H1 (cell line): ENCODE results near the gene HABP2. TPM values are rescaled to one million over a fixed set of nuclear protein-coding genes. Genes with fewer than 3 reads are reported as not detected.

Experiments
- CTCF ChIA-PET: fragments of 300-600 bp; sonication (Branson Sonifier 250); formaldehyde crosslinking; loops from one replicate; lab custom pipeline; 2021; ENCODE audit not compliant: partially characterized antibody; lab: Charles Lee
- POLR2A ChIA-PET: fragments of 300-600 bp; sonication (Branson Sonifier 250); formaldehyde crosslinking; loops from one replicate; lab custom pipeline; 2021; ENCODE audit warnings: inconsistent platforms; ENCODE audit not compliant: partially characterized antibody; lab: Charles Lee
- DNase-seq, 2 experiments: peaks; one replicate each; pipeline versions ENCODE4 v3.0.0 to v3.0.0-alpha.2; 2010 to 2022; ENCODE audit warnings: low spot score in 2 of 2, low read depth in 1 of 2, mixed read lengths in 1 of 2
- FAIRE-seq: peaks from 2 replicates; lab custom pipeline; 2011; peaks lifted over from hg19 to GRCh38; lab: Jason Lieb, UNC
- H2AFZ ChIP-seq: 2 replicates; pipeline ENCODE4 v1.8.1; 2012; ENCODE audit warnings: low read length, inconsistent platforms
- H2AK5ac ChIP-seq: 2 replicates; pipeline ENCODE4 v1.6.1; 2013; ENCODE audit warnings: low read depth, low read length
- H2BK120ac ChIP-seq: replicated peaks from 2 replicates; pipeline ENCODE3; 2013; ENCODE audit warnings: low read depth, low read length, inconsistent platforms
- H2BK12ac ChIP-seq: 2 replicates; pipeline ENCODE4 v1.6.1; 2013; ENCODE audit warnings: low read depth, low read length
- H2BK15ac ChIP-seq: 2 replicates; pipeline ENCODE4 v1.6.1; 2013; ENCODE audit warnings: low read length
- H2BK20ac ChIP-seq: 2 replicates; pipeline ENCODE4 v1.6.1; 2013; ENCODE audit warnings: low read length
- H2BK5ac ChIP-seq: 2 replicates; pipeline ENCODE4 v1.6.1; 2013; ENCODE audit warnings: low read depth, low read length
- H3K14ac ChIP-seq: 2 replicates; pipeline ENCODE4 v1.6.1; 2013; ENCODE audit warnings: inconsistent platforms; ENCODE audit not compliant: insufficient read length
- H3K18ac ChIP-seq: 2 replicates; pipeline ENCODE4 v1.6.1; 2013; ENCODE audit warnings: low read length; ENCODE audit errors: extremely low read depth
- H3K23ac ChIP-seq: 2 replicates; pipeline ENCODE4 v1.6.1; 2013; ENCODE audit warnings: inconsistent platforms; ENCODE audit not compliant: insufficient read length
- H3K23me2 ChIP-seq: 2 replicates; pipeline ENCODE4 v1.6.1; 2013; ENCODE audit warnings: low read depth, low read length
- H3K27ac ChIP-seq: 2 replicates; pipeline ENCODE4 v1.6.1; 2011; ENCODE audit warnings: low read depth, low read length, inconsistent platforms
- H3K27me3 ChIP-seq, 4 experiments: replicated peaks in 1 of 4; 1 replicate in 1 of 4; 2 replicates in 3 of 4; pipeline versions ENCODE4 v1.6.1 to v1.8.1; 2011 to 2013; ENCODE audit warnings: low read length in 3 of 4, mild to moderate bottlenecking in 3 of 4, inconsistent platforms in 2 of 4, mixed read lengths in 2 of 4, moderate library complexity in 1 of 4; ENCODE audit not compliant: control insufficient read depth in 3 of 4, insufficient read depth in 3 of 4; ENCODE audit errors: extremely low read depth in 1 of 4
- H3K36me3 ChIP-seq, 4 experiments: 2 replicates each; pipeline versions ENCODE4 v1.6.1 to v1.8.1; 2011 to 2013; ENCODE audit warnings: mild to moderate bottlenecking in 4 of 4, low read length in 3 of 4, moderate library complexity in 2 of 4, control low read depth in 1 of 4, inconsistent platforms in 1 of 4; ENCODE audit not compliant: insufficient read depth in 4 of 4, control insufficient read depth in 2 of 4
- H3K4ac ChIP-seq: replicated peaks from 2 replicates; pipeline ENCODE3; 2013; ENCODE audit warnings: low read length, low read depth, mixed read lengths, inconsistent platforms; ENCODE audit not compliant: insufficient read length
- H3K4me1 ChIP-seq, 4 experiments: replicated peaks in 1 of 4; 1 replicate in 1 of 4; 2 replicates in 3 of 4; pipeline versions ENCODE4 v1.6.1 to v1.8.1; 2011 to 2013; ENCODE audit warnings: low read length in 3 of 4, inconsistent platforms in 2 of 4, mixed read lengths in 1 of 4; ENCODE audit not compliant: insufficient read depth in 4 of 4, control insufficient read depth in 3 of 4
- H3K4me2 ChIP-seq, 2 experiments: 2 replicates each; pipeline versions ENCODE4 v1.6.1 to v1.8.1; 2011 to 2013; ENCODE audit warnings: low read depth in 2 of 2, low read length in 2 of 2, control low read depth in 1 of 2, inconsistent platforms in 1 of 2, mild to moderate bottlenecking in 1 of 2; ENCODE audit not compliant: insufficient read depth in 1 of 2
- H3K4me3 ChIP-seq, 4 experiments: fragments of 200-600, 300-600 bp in 1 of 4; sonication (generic), shearing (Covaris generic), sonication (Bioruptor Twin) in 1 of 4; 2 replicates each; pipeline versions ENCODE4 v1.5.1 to v1.8.1; 2011 to 2016; ENCODE audit warnings: low read length in 4 of 4, low read depth in 3 of 4, control low read depth in 2 of 4, inconsistent platforms in 2 of 4, mild to moderate bottlenecking in 2 of 4, mixed read lengths in 1 of 4, moderate library complexity in 1 of 4; ENCODE audit not compliant: insufficient read depth in 2 of 4; ENCODE audit errors: extremely low read depth in 1 of 4
- H3K56ac ChIP-seq: replicated peaks from 2 replicates; pipeline ENCODE3; 2013; ENCODE audit warnings: low read depth, mild to moderate bottlenecking, mixed read lengths, low read length, inconsistent platforms; ENCODE audit not compliant: insufficient read length
- H3K79me1 ChIP-seq: 2 replicates; pipeline ENCODE4 v1.6.1; 2013; ENCODE audit warnings: low read depth, low read length, control low read depth
- H3K79me2 ChIP-seq, 2 experiments: 2 replicates each; pipeline versions ENCODE4 v1.6.1 to v1.8.1; 2012 to 2013; ENCODE audit warnings: low read length in 2 of 2, mild to moderate bottlenecking in 2 of 2, inconsistent platforms in 1 of 2; ENCODE audit not compliant: insufficient read depth in 2 of 2, control insufficient read depth in 1 of 2
- H3K9ac ChIP-seq, 4 experiments: replicated peaks in 1 of 4; 1 replicate in 1 of 4; 2 replicates in 3 of 4; pipeline versions ENCODE4 v1.6.1 to v1.8.1; 2011 to 2013; ENCODE audit warnings: low read depth in 3 of 4, low read length in 3 of 4, control low read depth in 2 of 4, mild to moderate bottlenecking in 2 of 4, moderate library complexity in 2 of 4, inconsistent platforms in 1 of 4; ENCODE audit errors: extremely low read depth in 1 of 4
- H3K9me3 ChIP-seq, 2 experiments: 2 replicates each; pipeline versions ENCODE4 v1.6.1 to v1.8.1; 2012 to 2013; ENCODE audit warnings: mild to moderate bottlenecking in 2 of 2, moderate library complexity in 2 of 2, control low read depth in 1 of 2, inconsistent platforms in 1 of 2, low read depth in 1 of 2, low read length in 1 of 2, mixed read lengths in 1 of 2; ENCODE audit not compliant: insufficient read depth in 2 of 2
- H4K20me1 ChIP-seq, 2 experiments: replicated peaks in 1 of 2; 2 replicates each; pipeline versions ENCODE3 to v1.8.1; 2011 to 2013; ENCODE audit warnings: inconsistent platforms in 2 of 2, low read length in 2 of 2, mild to moderate bottlenecking in 1 of 2; ENCODE audit not compliant: insufficient read depth in 2 of 2, control insufficient read depth in 1 of 2
- H4K5ac ChIP-seq: 2 replicates; pipeline ENCODE4 v1.6.1; 2013; ENCODE audit warnings: low read length, low read depth, mixed read lengths, inconsistent platforms; ENCODE audit not compliant: insufficient read length
- H4K8ac ChIP-seq: 2 replicates; pipeline ENCODE4 v1.8.0; 2013; ENCODE audit warnings: mild to moderate bottlenecking, moderate library complexity, low read length, inconsistent platforms; ENCODE audit not compliant: insufficient read depth; ENCODE audit errors: extremely low read depth
- H4K91ac ChIP-seq: replicated peaks from 2 replicates; pipeline ENCODE3; 2013; ENCODE audit warnings: low read length, mixed read lengths, inconsistent platforms; ENCODE audit not compliant: insufficient read length
- CHD2 ChIP-seq: IDR thresholded peaks from 2 replicates; pipeline ENCODE4 v1.6.1; 2012; ENCODE audit warnings: low read length, improper control_type of control experiment
- FOSL1 ChIP-seq: IDR thresholded peaks from 2 replicates; pipeline ENCODE4 v1.6.1; 2011; ENCODE audit warnings: mild to moderate bottlenecking, low read depth, low read length, moderate library complexity; ENCODE audit not compliant: insufficient read depth
- KDM1A ChIP-seq: fragments of 200-600, 300-600 bp; sonication (generic); IDR thresholded peaks from 2 replicates; pipeline ENCODE4 v1.7.1; 2016; ENCODE audit warnings: mild to moderate bottlenecking, low read length, borderline replicate concordance
- KDM5A ChIP-seq: fragments of 200-600 bp; IDR thresholded peaks from 2 replicates; pipeline ENCODE4 v1.7.1; 2012; ENCODE audit warnings: mild to moderate bottlenecking, low read length, inconsistent platforms, mixed read lengths
- PHF8 ChIP-seq: fragments of 200-600 bp; sonication (generic); conservative IDR thresholded peaks from 2 replicates; pipeline ENCODE4 v1.7.1; 2012; ENCODE audit warnings: low read depth, mild to moderate bottlenecking, inconsistent platforms, low read length, moderate library complexity
- SP1 ChIP-seq: IDR thresholded peaks from 2 replicates; pipeline ENCODE4 v1.6.1; 2011; ENCODE audit warnings: low read depth, low read length
- SRF ChIP-seq: IDR thresholded peaks from 2 replicates; pipeline ENCODE4 v1.6.1; 2011; ENCODE audit warnings: mild to moderate bottlenecking, low read depth, low read length, moderate library complexity
- TBP ChIP-seq: IDR thresholded peaks from 2 replicates; pipeline ENCODE4 v1.6.1; 2011; ENCODE audit warnings: low read depth, low read length, improper control_type of control experiment
- YY1 ChIP-seq: IDR thresholded peaks from 2 replicates; pipeline ENCODE4 v1.6.1; 2011; ENCODE audit warnings: low read depth, mild to moderate bottlenecking, low read length
- WGBS, 2 experiments: shearing (Covaris generic) in 1 of 2; methylation state at CpG; one replicate each; pipeline versions ENCODE4 v1.1.6 to v1.1.7; 2013 to 2015; ENCODE audit warnings: low lambda C conversion rate in 2 of 2, mixed read lengths in 2 of 2, inconsistent platforms in 1 of 2, low coverage in 1 of 2, missing lambda C conversion rate in 1 of 2; ENCODE audit not compliant: insufficient replicate concordance in 2 of 2, insufficient coverage in 1 of 2, insufficient read length in 1 of 2; ENCODE audit errors: extremely low coverage in 1 of 2, missing lambda C conversion rate in 1 of 2; 5-methylcytosine and 5-hydroxymethylcytosine counted together
- polyA plus RNA-seq, 7 experiments: library from polyadenylated mRNA; depleted of rRNA in 3 of 7; stranded (reverse) in 5 of 7; unstranded in 2 of 7; fragments of >200 nt in 5 of 7; fragments of 200-250 nt in 2 of 7; gene quantifications; 1 replicate in 5 of 7; 2 replicates in 1 of 7; 4 replicates in 1 of 7; pipeline versions ENCODE4 v1.2.1 to v1.2.3, GENCODE V29; 2011 to 2013; ENCODE audit warnings: missing spikeins in 2 of 7, mixed read lengths in 2 of 7
- total RNA-seq: library from RNA; stranded (reverse); fragmentation: NEBNext Ultra II Directional; extraction: Animal tissue kit (Norgen Biotek cat#: 25700); gene quantifications from 2 replicates; pipeline ENCODE4 v1.2.1, GENCODE V29; 2021
- TF ChIP-seq, protein P1 (sequence below): IDR thresholded peaks from 2 replicates; pipeline ENCODE4 v1.6.1; 2011; ENCODE audit warnings: low read depth, mild to moderate bottlenecking, low read length; ENCODE audit not compliant: insufficient read depth
- TF ChIP-seq, protein P2 (sequence below): IDR thresholded peaks from 2 replicates; pipeline ENCODE4 v1.6.1; 2012; ENCODE audit warnings: low read length, inconsistent platforms

HABP2 gene
- total and polyA plus RNA-seq, 2 of the 8 experiments (the other 6 are each of a cell fraction or from before 2014, with no cell fraction given), result not detected

- no peaks in the 10 kb centered on the region; a peak in 2 of 7 replicates for H3K27me3 ChIP-seq
- H3K9me3 ChIP-seq, result no peaks in the 10 kb centered on the region
- H2BK20ac ChIP-seq, result no peak overlapping the region
- H2AK5ac ChIP-seq, result no peak overlapping the region
- H3K79me2 ChIP-seq, result no peaks in the 10 kb centered on the region
- H2BK12ac ChIP-seq, result no peak overlapping the region
- H3K4me2 ChIP-seq, result no peak overlapping the region
- FAIRE-seq (no peak), DNase-seq (no peak)
- no peak overlapping the region for H2BK15ac ChIP-seq
- no peak overlapping the region for H4K8ac ChIP-seq
- no peak overlapping the region for H3K18ac ChIP-seq
- H3K79me1 ChIP-seq, result no peaks in the 10 kb centered on the region
- no peak overlapping the region for H2AFZ ChIP-seq
- no peak overlapping the region for H2BK120ac ChIP-seq
- H3K36me3 ChIP-seq, result no peaks in the 10 kb centered on the region
- no peak overlapping the region for H4K5ac ChIP-seq
- H4K20me1 ChIP-seq, result no peaks in the 10 kb centered on the region
- POLR2A ChIA-PET, result no interaction called here
- H3K4me1 ChIP-seq, result peaks cover 0 to 7% (median 3%) of the 10 kb centered on the region in 4 experiments; a peak in 2 of 7 replicates
- WGBS, 2 experiments, result 96% methylated on average over 10 of the region's 10 CpGs; no CpG with 5 or more reads in 1 of the 2 experiments
- H4K91ac ChIP-seq, result no peak overlapping the region
- H2BK5ac ChIP-seq, result no peak overlapping the region
- H3K4me3 ChIP-seq, result no peak overlapping the region
- no peak overlapping the region for H3K4ac ChIP-seq
- H3K56ac ChIP-seq, result no peak overlapping the region
- H3K27ac ChIP-seq, result no peak overlapping the region
- H3K23ac ChIP-seq, result no peak overlapping the region
- H3K23me2 ChIP-seq, result no peaks in the 10 kb centered on the region
- no peak overlapping the region for H3K14ac ChIP-seq
- CTCF ChIA-PET, result interaction anchor here (0.9 to 5.7 kb wide), 2 partner anchors 9 to 11 kb away, joined by 4 to 47 read pairs; no protein-coding TSS in a partner anchor
- no peak overlapping the region for H3K9ac ChIP-seq
- TF ChIP-seq TBP (no peak), PHF8 (no peak), SP1 (no peak), FOSL1 (no peak), KDM1A (no peak), KDM5A (no peak), YY1 (no peak), SRF (no peak), CHD2 (no peak)
- TF ChIP-seq, protein P1, sequence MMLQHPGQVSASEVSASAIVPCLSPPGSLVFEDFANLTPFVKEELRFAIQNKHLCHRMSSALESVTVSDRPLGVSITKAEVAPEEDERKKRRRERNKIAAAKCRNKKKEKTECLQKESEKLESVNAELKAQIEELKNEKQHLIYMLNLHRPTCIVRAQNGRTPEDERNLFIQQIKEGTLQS, result no peak
- TF ChIP-seq, protein P2, sequence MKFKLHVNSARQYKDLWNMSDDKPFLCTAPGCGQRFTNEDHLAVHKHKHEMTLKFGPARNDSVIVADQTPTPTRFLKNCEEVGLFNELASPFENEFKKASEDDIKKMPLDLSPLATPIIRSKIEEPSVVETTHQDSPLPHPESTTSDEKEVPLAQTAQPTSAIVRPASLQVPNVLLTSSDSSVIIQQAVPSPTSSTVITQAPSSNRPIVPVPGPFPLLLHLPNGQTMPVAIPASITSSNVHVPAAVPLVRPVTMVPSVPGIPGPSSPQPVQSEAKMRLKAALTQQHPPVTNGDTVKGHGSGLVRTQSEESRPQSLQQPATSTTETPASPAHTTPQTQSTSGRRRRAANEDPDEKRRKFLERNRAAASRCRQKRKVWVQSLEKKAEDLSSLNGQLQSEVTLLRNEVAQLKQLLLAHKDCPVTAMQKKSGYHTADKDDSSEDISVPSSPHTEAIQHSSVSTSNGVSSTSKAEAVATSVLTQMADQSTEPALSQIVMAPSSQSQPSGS, result no peak
These were observed 72.8 kb downstream of the HABP2 start for GRCh38 chr10:113625461-113626186.
